Erythroblast (primary cell): ENCODE results near the gene SLC16A8.

Experiments used
- GATA1 ChIP-seq: IDR thresholded peaks from 2 replicates; pipeline ENCODE4 v1.6.1; 2011; ENCODE audit warnings: low read depth, mild to moderate bottlenecking, control low read depth, low read length, moderate library complexity
- POLR2A ChIP-seq: IDR thresholded peaks from 2 replicates; pipeline ENCODE4 v1.6.1; 2011; ENCODE audit warnings: mild to moderate bottlenecking, low read length

DNA sequence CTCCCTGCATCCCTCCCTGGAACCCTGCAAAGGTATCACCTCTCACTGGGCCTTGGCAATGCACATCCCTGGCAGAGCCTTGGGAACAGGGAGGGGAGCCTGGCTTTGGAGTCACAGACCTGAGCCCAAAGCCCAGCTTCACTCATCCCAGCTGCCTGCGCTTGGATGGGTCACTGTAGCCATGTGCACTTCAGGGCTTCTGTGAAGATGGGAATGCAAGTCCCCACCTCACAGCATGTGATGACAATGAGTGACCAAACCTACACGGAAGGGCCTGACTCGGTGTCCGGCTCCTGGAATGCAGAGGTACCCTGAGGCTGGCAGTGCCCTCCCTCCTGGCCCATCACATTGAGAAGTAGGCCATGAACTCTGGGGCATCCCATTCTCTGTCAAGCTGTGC, 49.3 kb upstream of the SLC16A8 start:
- TF ChIP-seq POLR2A (no peak), GATA1 (no peak)
